Measurements from ENCODE around the gene LRP1.

The LRP1 gene

DNA sequence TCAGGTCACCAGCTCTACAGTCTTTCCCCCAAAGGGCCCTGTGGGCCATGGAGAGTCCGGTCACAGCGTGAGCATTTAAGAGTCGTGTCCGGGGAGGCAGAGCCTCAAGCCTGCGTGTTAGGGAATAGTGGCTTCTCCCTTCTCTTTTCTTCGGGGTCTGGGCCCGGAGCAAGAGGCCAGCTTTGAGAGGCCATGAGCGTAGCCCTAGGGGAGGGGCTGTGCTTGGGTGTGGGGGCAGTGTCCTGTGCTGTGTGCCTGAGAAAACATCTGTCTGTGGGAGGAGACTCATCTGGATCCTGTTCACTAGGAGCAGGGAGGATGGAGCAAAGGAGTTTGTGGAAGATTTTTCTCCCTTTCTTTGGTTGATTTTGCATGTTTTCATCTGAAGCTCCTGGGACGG lies 13.8 kb downstream of the LRP1 start:
- TF ChIP-seq, protein P1, sequence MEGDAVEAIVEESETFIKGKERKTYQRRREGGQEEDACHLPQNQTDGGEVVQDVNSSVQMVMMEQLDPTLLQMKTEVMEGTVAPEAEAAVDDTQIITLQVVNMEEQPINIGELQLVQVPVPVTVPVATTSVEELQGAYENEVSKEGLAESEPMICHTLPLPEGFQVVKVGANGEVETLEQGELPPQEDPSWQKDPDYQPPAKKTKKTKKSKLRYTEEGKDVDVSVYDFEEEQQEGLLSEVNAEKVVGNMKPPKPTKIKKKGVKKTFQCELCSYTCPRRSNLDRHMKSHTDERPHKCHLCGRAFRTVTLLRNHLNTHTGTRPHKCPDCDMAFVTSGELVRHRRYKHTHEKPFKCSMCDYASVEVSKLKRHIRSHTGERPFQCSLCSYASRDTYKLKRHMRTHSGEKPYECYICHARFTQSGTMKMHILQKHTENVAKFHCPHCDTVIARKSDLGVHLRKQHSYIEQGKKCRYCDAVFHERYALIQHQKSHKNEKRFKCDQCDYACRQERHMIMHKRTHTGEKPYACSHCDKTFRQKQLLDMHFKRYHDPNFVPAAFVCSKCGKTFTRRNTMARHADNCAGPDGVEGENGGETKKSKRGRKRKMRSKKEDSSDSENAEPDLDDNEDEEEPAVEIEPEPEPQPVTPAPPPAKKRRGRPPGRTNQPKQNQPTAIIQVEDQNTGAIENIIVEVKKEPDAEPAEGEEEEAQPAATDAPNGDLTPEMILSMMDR (IDR thresholded peaks at IDR 0.05) = no peak

DNA sequence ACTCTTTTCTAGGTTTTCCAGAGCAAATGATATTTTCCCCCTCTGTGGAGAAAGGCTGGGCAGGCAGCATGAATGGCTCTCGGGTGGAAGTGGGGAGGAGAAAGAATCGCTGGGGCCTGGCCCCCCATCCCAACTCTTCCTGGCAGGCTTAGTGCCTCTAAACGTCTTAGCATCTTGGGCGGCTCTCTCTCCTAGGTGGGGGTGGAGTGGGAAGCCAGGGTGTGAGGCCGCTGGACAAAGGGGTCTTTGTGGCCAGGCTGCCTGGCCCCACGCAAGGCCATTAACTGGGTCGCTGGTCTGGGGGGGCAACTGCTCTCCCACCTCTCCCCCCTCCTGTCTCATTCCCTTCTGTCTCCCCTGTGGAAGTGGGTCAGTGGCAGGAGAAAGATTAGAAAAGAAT lies 14.4 kb downstream of the LRP1 start:
- TF ChIP-seq, protein P1 (IDR thresholded peaks at IDR 0.05) = no peak

DNA sequence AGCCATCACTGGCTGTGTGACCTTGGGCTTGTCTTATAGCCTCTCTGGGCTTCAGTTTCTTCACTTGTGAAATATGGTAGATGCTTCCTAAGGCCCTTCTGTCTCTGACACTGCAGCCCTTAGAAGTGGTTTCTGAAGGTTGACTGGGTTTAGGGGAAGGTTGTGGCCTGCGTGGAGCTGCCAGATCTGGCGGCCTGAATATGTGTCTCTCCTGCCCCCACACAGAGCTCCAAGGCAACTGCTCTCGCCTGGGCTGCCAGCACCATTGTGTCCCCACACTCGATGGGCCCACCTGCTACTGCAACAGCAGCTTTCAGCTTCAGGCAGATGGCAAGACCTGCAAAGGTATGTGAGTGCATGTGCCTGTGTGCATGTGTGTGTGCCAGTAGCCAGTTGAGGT lies 15.2 kb downstream of the LRP1 start:
- TF ChIP-seq, protein P1 (IDR thresholded peaks at IDR 0.05) = no peak

DNA sequence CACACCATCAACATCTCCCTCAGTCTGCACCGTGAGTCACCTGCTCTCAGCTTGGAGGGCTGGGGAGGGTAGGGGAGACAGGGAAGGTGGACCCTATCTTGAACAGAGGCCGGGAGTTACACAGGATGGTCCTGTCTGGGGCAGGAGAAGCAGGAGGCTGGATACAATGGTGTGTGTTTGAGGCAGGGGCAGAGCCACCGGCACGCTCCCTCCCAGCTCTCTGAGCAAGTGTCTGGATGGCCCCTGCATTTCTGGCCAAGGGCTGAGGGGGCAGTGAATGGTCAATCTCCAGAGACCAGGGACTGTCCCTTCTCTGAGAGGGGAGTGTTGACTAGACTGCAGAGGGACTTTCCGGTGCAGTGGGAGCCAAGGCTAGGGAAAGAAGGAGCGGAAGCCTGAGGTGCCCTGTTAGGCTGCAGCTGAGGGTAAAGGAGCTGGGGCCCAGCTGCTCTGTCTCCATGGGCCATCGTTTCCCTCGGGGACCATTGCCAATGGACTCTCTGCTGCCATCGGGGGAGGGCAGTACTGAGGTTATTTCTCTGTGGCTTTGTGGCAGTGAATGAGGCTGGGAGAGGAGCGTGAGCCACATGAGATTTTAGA lies 17.3 kb downstream of the LRP1 start:
- TF ChIP-seq, protein P1 (IDR thresholded peaks at IDR 0.05) = no peak

DNA sequence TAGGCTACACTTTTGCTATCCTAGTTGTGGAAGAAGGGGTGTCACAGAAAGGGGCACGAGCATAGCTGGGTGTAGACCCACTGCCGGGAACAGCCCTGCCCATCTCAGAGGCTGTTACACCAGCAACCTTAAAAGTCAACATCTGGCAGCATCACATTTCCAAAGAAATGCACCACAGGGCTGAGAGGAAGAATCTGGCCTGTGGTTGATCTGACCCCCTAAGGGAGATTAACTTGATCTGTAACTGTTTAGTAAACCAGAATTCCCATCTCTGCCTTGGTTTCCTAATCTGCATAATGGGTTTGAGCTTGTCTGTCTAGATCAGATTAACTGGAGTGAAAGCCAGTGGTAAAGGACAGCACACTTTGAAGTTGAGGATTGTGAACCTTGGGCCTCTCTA lies 17.8 kb downstream of the LRP1 start:
- TF ChIP-seq, protein P1 (IDR thresholded peaks at IDR 0.05) = no peak

DNA sequence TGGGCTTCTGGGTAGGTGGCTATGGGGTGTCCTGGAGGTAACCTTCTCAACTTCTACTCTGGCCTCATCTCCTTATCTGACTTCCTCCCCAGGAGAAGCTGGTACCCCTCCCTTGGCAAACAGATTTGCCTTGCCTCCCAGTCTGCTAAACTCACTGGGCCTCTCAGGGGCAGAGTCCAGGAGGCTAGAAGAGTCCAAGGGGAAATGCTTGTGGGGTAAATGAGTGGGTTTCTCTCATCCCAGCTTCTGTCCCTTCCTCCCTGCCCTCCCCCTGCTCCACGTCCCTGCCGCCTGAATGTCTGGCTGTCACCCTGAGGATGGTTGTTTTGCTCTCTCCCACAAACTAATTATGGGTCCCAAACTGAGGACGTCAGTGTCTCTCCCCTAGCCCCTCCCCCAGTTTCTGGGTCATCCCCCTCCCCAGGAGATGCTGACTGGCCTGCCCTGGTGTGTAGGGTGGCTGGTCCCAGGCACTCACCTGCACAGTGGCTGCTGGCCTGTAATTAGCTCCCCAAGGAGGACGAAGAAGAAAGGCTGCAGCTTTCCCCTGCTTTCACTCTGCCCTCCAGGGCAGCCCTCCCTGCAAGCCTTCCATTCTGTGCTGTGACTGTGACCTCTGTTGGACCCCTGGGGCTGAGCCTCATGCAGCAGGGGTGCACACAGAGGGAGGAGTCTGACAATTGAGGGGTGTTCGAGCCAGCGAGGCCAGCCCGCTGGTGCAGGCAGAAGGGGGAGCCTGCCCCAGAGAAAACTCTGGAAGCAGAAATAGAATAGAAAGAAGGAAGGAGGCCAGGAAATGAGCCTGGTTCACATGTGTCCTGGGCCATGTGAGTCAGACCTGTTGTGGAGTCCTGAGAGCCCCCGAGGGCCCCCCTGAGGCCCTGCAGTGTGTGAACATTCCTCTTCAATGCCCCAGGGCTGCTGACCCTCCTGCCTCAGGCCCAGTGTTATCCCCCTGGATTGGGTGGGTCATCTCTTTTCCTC lies 19.0 kb downstream of the LRP1 start, which contains the start of gene LRP1-AS:
Gene LRP1-AS (minus strand): TSS at position 659 of the 984 bp plus-strand sequence.
- TF ChIP-seq, protein P1 (IDR thresholded peaks at IDR 0.05) = no peak

DNA sequence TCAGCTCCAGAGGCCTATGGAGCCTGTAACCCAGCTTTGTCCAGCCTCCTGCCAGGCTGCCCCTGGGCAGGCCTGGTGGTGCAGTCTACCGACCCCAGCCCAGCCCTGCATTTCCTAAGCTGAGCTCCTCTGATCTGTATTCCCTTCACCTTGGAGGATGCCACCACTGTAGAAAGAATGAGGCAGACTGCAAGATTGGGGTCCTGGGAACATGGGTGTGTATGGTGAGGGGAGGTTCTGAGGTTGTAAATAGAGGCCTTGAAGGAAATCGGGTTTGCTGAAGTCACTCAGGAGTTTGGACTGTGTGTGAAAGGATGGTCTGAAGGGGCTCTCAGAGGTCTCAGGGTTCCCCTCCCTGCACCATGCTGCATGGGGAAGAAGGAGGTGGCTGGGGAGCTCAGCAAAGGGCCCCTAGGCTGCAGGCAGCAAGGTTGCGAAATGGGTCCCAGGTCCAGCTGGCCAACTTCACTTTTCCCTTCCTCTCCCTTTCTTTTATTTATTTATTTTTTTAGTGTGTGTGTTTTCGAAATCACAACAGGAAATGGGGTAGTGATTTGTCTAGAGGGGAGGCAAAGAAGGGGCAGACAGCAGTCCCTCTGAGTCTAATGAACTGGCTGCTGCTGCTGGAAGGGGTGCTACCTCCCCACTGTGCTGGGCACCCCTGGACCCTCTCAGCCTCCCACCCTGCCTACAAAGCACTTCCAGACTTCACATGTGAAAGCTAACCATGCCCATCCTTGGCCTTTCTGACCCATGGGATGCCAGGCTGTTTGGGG lies 20.4 kb downstream of the LRP1 start:
- TF ChIP-seq, protein P1 (IDR thresholded peaks at IDR 0.05) = no peak

Data from LNCAP (cell line).